NCI-H2196 treated with DMSO at 0.1 percent for 48 hours (cell line): ENCODE measurements around the gene CASP1.
"Not testable (repeated sequence)": the region's sequence is repeated elsewhere in the genome, so short reads cannot be mapped to it uniquely, and the experiment has no call there.

Experiments used
- DNase-seq: peaks from one replicate; lab custom pipeline; 2025; ENCODE audit not compliant: unreplicated experiment; lab: John Stamatoyannopoulos, UW

The CASP1 gene

DNA sequence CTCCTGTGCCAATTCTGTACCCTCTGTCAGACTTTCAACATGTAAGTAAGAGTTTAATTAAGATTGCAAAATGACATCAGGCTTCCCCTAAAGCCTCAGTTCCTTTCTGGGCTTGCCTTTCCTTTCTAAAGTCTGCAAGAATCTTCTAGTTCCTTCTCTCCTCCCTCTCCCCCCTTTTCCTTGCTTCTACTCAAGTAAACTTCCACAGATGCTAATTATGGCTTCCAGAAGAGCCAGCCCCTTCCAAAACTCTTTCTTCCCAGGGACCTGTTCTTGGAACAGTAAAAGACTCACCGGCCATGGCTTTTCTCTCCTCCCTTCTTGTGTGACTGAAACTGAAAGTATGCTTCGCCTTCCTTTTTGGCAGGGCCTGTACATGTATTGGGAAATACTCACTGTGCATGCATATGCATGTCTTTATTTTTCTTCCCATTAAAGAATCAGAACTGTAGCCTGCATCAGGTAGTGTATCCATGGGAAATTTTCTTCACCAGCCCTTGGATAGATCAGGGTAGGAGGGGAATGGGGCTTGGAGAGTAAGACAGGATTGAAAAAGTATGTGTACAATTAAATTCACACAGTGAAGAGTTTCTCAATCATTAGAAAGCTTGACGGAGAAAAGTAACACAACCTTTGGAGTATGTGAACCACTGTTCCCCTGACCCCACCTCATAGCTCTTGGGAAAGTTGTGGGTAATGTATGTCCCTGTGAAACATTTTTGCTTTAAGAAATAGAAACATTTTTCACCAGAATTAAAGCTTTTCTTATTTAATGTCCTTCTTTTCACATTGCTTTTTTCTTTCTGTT lies at the start of gene CASP1:
CASP1 (minus strand) TSS at position 332 of the 808 bp plus-strand sequence; CDS start at position 301, 31 bp downstream.
- DNase-seq = no peak

DNA sequence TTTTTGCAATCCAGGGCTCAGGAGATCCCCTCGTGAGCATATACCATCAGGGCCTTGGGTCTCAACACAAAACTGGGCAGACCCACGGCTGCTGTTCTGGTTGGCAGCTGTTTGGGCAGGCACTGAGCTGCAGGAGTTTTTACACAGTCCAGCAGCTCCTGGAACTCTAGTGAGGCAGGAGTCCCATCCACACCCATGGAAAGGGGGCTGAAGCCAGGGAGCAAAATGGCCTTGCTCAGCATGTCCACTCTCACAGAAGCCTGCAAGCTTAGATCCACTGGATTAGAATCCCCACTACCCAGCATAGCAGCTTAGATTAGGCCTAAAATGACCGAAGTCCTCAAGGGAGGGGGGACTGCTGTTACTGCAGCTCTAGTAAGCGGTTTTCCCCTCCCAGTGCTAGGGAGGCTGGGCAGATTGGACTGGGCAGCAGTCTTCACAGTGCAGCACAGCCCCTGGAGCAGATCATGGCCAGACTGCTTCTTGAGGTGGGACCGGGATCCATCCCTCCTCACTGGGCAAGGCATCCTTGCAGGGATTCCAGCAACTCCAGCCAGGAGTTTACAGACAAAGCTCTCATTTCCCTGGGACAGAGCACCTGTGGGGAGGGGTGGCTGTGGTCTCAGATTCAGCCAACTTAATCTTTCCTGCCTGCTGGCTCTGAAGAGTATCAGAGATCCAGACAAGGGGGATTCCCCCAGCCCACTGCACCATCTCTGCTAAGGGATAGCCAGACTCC lies 46.6 kb upstream of the CASP1 start:
- DNase-seq = no peak

DNA sequence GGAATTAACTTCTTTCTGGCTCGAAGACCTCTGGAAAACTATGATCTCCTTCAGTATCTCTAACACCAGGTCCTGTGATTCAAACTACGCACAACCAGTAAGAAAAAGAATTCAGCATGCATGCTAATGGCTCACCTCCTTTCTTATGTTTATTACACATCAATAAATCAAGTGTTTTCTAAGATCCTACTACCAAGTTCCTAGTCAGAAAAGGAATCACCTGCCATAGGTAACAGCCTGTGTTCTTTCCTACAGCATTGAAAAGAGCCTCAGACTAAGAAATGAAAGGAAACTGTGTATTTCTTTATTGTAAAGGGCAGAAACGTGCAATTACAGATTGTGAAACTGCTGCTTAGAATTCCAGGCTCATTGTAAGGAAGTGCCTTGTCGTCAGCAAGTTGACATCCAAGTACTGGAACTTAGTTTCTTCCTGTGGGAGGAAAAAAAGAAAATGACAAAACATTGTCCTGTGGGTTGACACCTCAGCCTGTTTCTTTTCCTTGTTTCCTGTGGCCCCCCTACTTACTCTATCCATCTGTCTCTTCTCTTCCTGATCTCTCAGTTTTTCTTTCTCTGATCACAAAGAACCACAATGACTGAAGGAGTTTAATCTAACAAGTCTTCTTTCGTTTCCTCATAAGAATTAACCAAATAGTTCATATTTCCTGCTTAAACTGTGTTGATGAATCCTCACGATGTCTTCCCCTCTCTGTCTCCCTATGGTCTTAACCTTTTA lies 45.4 kb upstream of the CASP1 start:
- not testable (repeated sequence) for DNase-seq

DNA sequence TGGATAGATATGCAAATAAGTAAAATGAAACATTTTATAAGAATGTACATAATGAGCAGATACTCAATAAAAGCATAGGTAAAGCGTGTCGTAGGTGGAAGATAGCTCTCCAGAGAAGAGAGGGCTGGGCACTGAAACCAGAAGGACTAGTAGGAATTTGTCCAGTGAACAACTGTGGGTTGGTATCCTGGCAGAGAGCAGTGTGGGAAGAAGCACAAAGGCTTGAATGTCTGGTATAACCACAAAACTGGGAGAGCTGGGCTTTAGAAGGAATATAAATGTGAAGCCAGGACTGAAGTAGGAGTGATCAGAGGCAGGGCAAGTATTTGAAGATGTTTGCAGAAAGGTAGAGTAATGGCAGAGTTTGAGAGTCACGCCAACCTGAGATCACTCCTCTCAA lies 43.3 kb upstream of the CASP1 start:
- DNase-seq = no peak

DNA sequence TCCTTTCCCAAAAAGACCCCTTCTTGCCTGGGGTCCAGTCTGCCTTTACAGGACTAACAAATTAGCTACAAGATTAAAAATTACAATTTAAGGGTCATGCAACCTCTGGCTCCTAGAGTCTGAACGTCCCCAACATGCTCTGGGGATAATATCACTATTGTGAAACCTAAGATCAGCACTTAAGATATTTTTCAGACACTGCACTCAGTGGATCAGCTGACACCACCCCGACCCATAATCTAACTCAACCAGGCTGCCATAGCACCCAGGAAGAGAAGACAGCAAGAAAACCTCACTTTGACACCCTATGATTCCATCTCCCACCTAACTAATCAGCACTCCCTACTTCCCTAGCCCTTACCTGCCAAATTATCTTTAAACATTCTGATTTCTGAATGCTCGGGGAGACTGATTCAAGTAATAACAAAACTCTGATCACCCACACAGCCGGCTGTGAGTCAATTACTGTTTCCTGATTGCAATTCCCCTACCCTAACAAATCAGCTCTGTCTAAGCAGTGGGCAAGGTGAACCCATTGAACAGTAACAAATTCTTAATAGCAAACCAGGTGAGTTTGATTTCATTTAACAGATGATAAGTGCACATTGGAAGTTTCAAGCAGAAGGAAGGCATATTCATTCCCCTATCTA lies 42.3 kb upstream of the CASP1 start:
- not testable (repeated sequence) for DNase-seq

DNA sequence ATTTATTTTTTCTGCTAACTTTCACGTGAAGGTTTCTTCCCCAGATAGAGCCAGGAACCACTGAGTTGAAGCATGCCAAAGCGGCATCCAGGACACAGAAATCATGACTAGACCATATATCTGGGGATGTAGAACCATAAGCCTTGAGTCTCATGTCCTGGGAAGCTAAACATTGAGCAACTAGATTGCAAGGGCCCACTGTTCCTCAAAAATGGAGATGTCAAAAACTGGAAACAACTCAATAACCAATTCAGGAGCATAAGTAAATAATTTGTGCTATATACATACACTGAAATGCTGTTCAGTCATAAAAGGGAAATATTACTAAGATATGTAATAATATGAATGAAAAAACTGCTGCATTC lies 39.2 kb upstream of the CASP1 start:
- DNase-seq = no peak

DNA sequence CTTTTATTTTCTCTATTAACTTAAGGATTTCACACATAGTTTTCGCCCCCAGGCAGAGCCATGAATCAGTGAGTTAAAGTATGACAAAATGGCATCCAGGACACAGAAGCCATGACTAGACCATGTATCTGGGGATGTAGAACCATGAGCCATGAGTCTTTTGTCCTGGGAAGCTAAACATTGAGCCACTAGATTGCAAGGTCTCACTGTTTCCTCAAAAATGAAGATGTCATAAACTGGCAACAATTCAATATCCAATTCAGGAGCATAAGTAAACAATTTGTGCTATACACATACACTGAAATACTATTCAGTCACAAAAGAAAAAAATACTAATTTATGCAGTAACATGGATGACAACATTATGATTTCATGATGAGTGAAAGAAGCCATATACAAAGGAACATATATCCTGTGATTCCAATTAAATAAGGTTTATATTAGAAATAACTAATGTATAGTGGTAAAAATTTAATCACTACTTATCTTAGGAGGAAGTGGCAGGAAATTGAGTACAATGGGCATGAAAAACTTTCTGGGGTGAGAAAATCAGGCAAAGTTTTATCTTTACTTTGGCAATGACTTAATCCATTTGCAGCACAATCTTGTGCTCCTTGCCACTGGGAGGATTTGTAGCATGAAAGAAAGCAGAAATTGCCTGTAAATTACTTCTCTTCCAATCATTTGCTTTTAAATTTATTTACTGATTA lies 38.7 kb upstream of the CASP1 start:
- no peak for DNase-seq

DNA sequence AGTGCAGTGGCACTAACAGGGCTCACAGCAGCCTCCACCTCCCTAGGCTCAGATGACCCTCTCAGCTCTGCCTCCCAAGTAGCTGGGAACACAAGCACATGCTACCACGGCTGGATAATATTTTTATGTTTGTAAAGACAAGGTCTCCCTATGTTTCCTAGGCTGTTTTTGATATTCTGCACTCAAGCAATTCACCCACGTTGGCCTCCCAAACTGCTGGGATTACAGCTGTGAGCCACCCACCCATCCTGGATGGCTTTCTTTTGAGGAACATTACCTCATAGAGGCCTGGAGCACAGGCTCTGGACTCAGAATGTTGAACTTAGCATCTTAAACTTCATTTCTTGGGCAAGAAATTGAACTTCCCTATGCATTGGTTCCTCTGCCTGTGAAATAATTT lies 37.1 kb upstream of the CASP1 start:
- not testable (repeated sequence) for DNase-seq

DNA sequence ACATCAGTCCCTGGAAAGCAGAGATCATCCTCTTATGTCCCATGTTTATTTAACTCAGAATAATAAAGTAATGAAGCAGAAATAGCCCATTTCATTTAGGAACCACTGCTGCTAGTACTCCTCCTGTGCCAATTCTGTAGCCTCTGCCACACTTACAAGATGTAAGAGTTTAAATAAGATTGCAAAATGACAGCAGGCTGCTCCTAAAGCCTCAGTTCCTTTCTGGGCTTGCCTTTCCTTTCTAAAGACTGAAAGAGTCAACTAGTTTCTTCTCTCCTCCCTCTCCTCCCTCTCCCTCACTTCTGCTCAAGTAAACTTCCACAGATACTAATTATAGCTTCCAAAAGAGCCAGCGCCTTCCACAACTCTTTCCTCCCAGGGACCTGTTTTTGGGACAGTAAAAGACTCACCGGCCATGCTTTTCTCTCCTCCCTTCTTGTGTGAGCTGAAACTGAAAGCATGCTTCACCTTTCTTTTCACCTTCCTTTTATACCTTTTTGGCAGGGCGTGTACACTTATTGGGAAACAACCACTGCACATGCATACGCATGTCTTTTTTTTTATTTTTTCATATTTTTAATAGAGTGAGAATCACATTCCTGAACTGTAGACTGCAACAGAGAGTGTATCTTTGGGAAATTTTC lies 36.3 kb upstream of the CASP1 start:
- no peak for DNase-seq

DNA sequence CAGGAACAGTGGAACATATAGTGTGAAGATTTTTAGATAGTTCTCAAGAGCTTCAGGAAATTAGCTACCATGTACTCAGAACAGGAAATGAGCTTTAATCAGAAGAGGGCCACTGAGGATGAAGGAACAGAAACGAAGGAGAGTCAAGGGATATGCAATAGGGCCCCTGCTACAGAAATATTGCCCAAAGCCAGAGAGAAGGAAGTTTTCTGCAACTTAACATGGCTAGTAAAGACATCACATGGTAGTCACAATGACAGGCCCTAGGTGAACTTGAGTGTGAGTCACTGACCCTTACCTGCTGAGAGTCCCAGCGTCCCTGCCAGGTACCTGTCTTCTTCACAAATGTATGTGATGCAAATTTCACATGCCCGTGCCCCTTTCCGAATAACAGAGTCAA lies 35.4 kb upstream of the CASP1 start:
- no peak for DNase-seq

DNA sequence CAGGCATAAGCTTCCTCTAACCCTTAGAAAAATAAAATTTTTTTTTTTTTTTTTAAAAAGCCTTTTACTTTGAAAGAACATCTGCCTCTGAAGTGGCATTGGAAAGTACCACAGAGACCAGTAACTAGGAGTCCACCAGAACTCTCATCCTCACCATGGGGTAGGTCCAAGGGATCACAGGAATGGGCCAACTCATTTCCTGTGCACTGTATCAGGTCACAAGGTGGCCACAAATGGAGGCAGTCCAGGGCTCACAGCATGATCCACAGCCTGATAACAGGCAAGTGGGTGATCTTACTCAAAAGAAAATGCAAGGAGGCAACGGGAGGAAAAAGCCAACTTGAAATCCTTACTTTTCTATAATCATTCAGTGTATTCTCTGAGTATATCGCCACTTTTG lies 34.8 kb upstream of the CASP1 start:
- DNase-seq = not testable (repeated sequence)

DNA sequence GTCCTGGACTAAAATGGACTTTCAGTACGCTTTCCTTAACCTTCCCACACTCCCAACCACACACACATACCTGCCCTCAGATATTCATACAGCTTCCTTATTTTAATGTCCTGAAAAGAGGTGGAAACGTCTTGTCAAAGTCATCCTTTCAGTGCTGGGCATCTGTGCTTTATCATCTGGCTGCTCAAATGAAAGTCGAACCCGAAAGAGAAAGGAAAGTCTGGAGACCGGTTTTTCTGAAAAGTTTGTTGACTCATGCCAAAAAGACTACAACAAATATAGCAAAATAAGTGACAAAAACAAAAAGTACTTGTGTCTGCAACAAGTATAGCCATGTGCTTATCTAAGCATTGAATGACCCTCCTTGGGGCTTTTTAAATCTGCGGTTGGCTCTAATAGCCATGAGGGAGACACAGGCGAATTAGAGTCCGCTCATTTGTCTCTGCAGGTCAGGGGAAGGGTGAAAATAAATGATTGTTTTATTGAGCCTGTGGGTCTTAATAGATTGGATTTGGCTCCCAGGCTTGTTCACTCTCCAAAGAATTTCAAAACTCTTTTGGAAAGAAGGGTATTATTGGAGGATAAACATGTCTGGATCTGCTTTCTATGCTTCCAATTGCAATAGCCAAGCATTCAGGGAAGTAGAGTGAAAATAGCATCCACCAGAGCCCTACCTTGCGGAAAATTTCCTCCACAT lies 28.4 kb upstream of the CASP1 start:
- DNase-seq = not testable (repeated sequence)

DNA sequence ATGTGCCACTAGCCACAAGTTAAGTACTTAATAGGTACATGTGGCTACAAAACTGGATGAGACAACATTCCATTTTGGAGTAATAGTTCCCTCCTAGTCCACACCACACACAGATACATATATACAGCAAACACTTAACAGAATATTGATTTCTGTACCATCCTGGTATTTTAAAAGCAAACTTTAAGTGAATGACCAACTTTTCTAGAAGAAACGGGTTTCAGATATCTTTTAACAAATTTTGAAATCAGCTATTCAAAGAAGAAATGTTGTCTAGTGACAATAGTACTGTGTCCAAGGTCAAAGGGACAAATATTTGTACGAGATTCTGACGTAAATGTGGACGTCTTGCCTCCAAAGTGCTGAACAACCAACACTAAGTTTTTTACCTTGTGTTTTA lies 22.5 kb upstream of the CASP1 start:
- DNase-seq = no peak

DNA sequence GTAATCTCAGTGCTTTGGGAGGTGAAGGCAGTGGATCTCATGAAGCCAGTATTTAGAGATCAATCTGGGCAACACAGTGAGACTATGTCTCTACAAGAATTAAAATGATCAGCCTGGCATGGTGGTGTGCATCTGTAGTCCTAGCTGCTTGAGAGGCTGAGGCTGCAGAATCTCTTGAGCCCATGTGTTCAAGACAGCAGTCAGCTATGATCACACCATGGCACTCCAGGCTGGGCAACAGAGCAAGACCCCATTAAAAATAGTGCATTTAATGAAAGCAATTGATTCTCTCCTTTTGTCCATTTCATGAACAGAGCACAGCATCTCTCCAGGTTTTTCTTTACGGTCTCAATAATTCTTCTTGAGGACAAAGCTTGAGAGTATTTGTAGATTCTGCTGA lies 21.5 kb upstream of the CASP1 start:
- DNase-seq = no peak

DNA sequence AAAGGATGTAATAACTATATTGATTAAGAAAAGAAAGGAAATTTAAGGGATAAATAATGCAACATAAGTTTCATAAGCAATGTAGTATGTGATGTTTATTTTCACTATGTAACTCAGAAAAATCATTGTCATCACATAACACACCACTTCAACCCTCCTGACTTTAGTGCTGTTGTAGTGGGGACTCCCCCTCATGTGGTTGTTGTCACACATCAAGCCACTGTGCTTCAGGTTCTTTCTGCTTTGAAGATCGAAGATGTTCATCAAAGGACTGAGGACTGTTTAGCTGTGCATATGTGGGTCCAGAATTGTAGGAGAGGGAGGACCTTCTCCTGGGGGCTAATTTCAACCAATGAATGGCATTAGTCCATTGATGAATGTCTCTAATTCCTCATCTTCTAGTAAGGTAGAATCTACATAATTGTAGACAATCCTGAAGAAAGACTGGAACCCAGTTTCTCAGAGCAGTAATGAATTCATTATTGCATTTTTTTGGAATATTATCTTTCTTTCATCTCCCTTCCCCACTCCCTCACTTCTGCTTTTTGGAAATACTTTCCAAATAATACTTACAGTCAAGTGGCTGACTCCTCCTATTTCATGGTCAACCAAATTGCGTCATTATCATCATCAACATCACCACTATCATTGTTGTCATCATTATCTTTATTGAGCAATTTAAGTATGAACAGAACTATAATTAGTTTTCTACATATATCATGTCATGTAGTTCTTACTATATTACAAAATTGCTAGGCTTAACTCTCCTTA lies 20.0 kb upstream of the CASP1 start:
- no peak for DNase-seq

DNA sequence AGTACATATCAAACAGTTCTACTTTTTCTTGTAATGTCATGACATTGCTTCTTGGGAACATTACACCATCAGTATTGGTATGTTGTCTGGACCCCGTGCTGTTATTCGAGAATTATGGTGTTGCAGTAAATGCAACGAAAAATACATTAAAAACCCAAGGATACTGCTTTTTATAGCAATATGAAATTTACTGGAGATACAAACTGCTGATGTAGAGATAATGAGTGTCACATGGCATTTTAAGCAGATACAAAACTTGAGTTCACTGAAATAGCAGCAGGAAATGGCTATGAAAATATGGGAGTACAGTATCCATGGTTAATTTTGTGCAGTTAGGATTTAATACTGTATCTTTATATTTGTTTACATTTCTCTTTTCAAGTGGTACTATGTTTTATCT lies 17.5 kb upstream of the CASP1 start:
- no peak for DNase-seq

DNA sequence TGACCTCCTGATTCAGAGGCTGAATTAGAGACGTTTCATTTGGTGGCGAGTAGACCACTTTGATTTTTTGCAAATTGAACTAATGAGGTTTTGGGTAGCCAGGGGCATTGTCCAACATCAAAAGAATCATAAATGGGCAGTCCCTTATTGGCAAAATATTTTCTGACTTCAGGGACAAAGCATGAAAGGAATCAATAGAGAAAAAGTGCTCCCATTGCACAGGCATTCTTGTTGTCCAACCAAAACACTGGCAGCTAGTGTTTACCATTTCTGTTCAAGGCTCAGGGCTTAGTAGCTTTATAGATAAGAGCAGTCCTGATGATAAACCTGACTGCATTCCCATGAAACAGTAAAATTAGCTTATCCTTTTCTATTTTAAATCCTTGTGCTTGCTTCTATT lies 16.6 kb upstream of the CASP1 start:
- DNase-seq = no peak

DNA sequence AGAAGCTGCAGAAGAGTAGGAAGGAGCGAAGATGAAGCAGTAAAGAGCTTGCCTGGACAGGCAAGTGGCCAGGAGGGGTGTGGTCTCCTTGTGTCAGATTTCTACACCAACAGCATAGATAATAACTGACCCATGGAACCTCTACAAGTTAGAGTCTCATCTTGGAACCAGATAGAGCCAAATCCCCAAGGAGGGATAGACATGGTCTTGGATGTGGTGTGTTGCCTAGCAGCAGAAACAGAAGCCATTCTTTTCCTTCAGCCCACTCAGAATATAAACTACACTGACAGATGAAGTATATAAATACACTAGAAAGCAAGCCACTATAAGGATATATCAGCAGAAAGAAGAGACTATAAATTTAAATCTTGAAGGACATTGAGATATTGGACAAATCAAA lies 14.5 kb upstream of the CASP1 start:
- no peak for DNase-seq
